SK-N-MC (cell line): ENCODE results near the gene LRRC36.

Source experiments
- DNase-seq: peaks from one replicate; pipeline ENCODE4 v3.0.0-alpha.2; 2011; ENCODE audit warnings: low read depth, low spot score
- H3K27ac ChIP-seq: fragments of 200-600 bp; sonication (generic); 2 replicates; pipeline ENCODE4 v1.5.1; 2016; ENCODE audit warnings: mixed run types
- H3K36me3 ChIP-seq: fragments of 200-600 bp; sonication (generic); 2 replicates; pipeline ENCODE4 v1.6.1; 2017; ENCODE audit warnings: antibody characterized with exemption, low read length, mixed read lengths; ENCODE audit not compliant: insufficient read depth
- H3K4me3 ChIP-seq: fragments of 200-600 bp; sonication (generic); 2 replicates; pipeline ENCODE4 v1.5.1; 2016
- H3K9ac ChIP-seq: fragments of 200-600 bp; sonication (generic); 2 replicates; pipeline ENCODE4 v1.8.0; 2017; ENCODE audit warnings: mixed run types, mixed read lengths; ENCODE audit not compliant: insufficient read length
- H3K9me3 ChIP-seq: fragments of 200-600 bp; sonication (generic); 2 replicates; pipeline ENCODE4 v1.6.1; 2017; ENCODE audit warnings: low read depth, mild to moderate bottlenecking, antibody characterized with exemption, low read length, moderate library complexity, mixed read lengths
- EZH2 ChIP-seq: fragments of 200-600 bp; sonication (generic); IDR thresholded peaks from one replicate; pipeline ENCODE4 v1.6.1; 2017; ENCODE audit warnings: antibody characterized with exemption
- FOXP2 ChIP-seq: optimal IDR thresholded peaks from 2 replicates; pipeline ENCODE3; 2011; ENCODE audit warnings: mild to moderate bottlenecking, moderate library complexity; ENCODE audit not compliant: insufficient read depth; ENCODE audit errors: extremely low read length, control extremely low read depth
- POLR2AphosphoS5 ChIP-seq: IDR thresholded peaks from 2 replicates; pipeline ENCODE4 v1.6.1; 2012; ENCODE audit warnings: mild to moderate bottlenecking, low read depth, low read length, borderline replicate concordance

The LRRC36 gene

DNA sequence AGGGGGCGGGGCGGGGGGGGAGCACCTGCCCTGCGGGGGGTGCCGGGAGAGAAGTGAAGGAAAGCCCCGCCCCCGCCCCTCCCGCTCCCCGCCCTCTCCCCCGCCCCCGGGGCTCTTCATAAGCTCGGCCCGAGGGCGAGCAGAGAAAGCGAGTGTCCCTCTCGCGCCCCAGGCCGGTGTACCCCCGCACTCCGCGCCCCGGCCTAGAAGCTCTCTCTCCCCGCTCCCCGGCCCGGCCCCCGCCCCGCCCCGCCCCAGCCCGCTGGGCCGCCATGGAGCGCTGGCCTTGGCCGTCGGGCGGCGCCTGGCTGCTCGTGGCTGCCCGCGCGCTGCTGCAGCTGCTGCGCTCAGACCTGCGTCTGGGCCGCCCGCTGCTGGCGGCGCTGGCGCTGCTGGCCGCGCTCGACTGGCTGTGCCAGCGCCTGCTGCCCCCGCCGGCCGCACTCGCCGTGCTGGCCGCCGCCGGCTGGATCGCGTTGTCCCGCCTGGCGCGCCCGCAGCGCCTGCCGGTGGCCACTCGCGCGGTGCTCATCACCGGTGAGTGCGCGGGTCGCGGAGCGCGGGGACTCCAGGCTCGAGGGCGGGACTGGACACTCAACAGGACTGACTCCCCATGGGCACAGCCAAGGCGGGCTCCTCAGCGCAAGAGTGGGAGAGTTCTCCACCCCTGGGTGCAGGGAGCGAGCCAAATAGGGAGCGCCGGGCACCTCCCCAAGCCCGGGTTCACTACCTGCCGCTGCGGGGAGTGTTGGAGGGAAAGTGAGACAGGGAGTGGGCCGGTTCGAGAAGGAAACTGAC is 104.6 kb downstream of the LRRC36 start, which contains the start of gene HSD11B2:
Gene HSD11B2, plus strand, starts transcription at position 145 of the 798 bp plus-strand sequence. Its CDS starts 128 bp downstream, at position 273.
- no peak for TF ChIP-seq FOXP2
- TF ChIP-seq POLR2AphosphoS5 = no peak
- no peak for TF ChIP-seq EZH2
- Histone ChIP-seq H3K9ac (peak within 1 kb of the TSS; percentile 65), H3K36me3 (no peaks in the 10 kb centered on the region), H3K4me3 (peak within 1 kb of the TSS; percentile 82), H3K27ac (no peak within 1 kb of the TSS), H3K9me3 (no peaks in the 10 kb centered on the region)
- no peak for DNase-seq

DNA sequence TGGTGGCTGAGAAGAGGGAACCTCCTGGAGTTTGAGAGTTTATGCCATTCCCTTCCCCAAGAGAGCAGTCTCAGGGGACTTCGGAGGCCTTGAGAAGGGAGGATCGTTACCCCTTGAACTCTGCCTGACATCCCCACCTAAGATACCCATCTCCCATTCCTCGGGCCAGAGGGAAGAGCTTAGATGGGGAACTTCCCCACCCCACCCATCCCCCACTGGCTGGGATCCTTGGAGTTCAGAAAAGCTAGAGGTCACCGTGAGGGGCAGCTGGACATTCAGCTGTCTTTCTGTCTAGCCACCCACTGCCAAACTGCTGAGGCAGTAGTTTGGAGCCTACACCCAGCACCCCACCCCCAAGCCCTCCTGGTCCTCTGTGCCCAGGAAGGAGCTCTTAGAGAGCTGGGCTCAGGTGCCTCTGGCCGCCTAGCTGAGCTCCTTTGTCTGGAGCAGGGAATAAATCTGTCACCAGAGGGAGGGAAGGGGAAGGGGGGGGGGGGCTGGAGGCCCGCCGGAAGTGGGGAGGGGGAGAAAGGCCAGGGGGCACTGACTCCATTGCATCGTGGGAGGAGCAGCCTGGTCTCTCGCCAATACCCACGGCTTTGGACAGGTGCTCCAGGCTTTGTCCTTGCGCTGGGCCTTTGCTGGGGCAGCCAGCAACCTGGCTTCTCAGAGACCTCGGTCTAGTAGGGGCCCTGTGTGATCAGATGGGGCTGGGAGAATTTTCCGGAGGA is 105.3 kb downstream of the LRRC36 start:
- no peaks in the 10 kb centered on the region for H3K36me3 ChIP-seq
- H3K4me3 ChIP-seq = no peak overlapping the region
- no peak overlapping the region for H3K9ac ChIP-seq
- H3K9me3 ChIP-seq = no peaks in the 10 kb centered on the region
- TF ChIP-seq FOXP2 = no peak
- TF ChIP-seq EZH2 = no peak
- no peak overlapping the region for H3K27ac ChIP-seq
- DNase-seq = no peak

DNA sequence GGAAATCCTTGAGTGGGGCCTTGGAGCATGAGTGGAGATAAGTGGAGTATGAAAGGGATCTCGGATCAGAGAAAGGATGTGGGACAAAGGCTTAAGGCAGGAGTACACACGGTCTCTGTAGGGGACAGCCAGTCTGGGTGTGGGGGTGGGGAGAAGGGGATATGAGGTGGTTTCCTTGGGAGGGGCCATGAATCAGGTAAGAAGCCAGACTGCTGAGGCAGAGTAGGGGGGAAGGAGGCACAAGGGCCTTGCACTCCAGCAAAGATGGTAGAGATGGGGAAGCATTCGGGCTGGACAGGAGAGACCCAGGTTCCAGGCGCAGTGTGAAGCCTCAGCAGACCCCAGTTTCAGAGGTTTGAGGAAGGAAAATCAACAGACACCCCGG is 105.9 kb downstream of the LRRC36 start:
- Histone ChIP-seq H3K9me3 (no peaks in the 10 kb centered on the region), H3K27ac (no peak overlapping the region), H3K4me3 (no peak overlapping the region), H3K9ac (no peak overlapping the region), H3K36me3 (no peaks in the 10 kb centered on the region)
- DNase-seq = no peak
- no peak for TF ChIP-seq POLR2AphosphoS5
- no peak for TF ChIP-seq FOXP2
- TF ChIP-seq EZH2 = no peak

DNA sequence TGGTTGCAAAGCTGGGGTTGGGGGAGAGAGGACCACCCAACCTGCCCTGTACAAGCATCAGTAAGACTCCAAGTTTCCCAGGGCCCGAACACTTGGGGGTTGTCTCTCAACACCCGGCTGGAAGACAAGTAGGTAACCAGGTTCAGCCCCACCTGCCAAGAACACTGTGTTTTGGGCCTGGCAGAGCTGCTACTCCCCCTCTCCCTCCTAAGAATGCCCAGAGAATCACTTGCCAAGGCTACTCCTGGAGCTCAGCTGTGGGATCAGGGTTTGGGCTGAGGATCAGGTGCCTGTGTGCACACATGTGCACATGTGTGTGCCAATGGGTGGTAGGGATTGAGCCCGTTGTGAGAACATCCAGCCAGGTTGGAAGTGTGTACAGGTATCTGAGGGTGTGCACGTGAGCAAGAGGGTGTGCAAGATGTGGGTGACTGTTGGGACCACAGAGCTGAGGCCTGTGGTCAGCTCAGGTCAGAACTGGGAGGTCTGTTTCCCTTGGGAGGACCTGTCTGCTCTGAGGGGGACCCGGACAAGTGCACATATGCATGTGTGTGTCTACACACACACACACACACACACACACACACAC is 106.6 kb downstream of the LRRC36 start:
- TF ChIP-seq FOXP2 = no peak
- TF ChIP-seq EZH2 = no peak
- no peak for TF ChIP-seq POLR2AphosphoS5
- H3K9ac ChIP-seq = no peak overlapping the region
- H3K4me3 ChIP-seq = no peak overlapping the region
- H3K36me3 ChIP-seq = no peaks in the 10 kb centered on the region
- no peaks in the 10 kb centered on the region for H3K9me3 ChIP-seq
- no peak overlapping the region for H3K27ac ChIP-seq
- no peak for DNase-seq
